Measurements from ENCODE around the gene ASS1.

DNA sequence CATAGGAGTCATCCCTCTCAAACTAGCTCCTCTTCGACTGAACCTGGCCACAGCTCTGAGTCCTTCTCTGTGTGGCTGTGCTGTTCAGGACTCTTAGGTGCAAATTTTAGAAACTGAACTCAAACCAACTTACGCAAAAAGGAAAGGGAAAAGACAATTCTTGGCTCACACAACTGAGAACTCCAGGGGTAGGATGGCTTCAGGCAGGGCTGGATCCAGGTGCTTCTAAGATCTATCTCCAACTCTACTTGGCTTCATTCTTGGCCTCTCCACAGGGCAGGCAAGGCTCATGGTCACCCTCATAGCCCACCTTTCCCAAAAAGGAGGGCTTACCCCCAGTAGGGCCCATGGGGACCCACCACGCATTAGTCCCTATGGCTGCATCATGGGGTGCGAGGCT lies 8.1 kb downstream of the ASS1 start:
- TF ChIP-seq EZH2 (IDR thresholded peaks at IDR 0.05) (no peak), POLR2AphosphoS5 (IDR thresholded peaks at IDR 0.05; ENCODE audit: borderline replicate concordance, low read depth, low read length) (no peak), FOXP2 (optimal IDR thresholded peaks at IDR 0.05; ENCODE audit: control extremely low read depth, extremely low read length, insufficient read depth) (no peak)
